Activated CD8-positive, alpha-beta memory T cell treated with anti-CD3 and anti-CD28 coated beads for 1 hour (primary cell): ENCODE measurements around the gene RCAN2.

Source experiments
- DNase-seq, 2 donors: peaks; one replicate each; pipeline ENCODE4 v3.0.0-alpha.2; 2020; ENCODE audit warnings: low read depth in 1 of 2; ENCODE audit errors: extremely low read depth in 1 of 2

The RCAN2 gene

DNA sequence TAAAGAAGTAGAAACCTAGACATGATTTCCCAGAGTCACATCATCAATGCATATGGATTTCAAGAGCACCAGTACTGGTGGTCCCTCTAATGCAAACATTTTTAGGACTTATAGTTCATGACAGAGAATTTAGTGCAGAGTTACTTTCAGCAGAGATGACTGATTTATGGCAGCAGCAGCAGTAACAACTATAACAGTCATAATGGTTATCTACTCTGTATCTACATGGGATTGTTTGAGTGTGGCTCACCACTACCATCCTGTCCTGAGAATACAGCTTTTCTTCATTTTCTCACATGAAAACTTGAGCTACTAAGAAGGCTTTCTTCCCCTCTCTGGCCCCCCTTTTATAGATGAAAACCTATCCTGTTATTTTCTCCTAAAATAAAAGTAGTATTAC lies 192.0 kb downstream of the RCAN2 start:
- no peak for DNase-seq

DNA sequence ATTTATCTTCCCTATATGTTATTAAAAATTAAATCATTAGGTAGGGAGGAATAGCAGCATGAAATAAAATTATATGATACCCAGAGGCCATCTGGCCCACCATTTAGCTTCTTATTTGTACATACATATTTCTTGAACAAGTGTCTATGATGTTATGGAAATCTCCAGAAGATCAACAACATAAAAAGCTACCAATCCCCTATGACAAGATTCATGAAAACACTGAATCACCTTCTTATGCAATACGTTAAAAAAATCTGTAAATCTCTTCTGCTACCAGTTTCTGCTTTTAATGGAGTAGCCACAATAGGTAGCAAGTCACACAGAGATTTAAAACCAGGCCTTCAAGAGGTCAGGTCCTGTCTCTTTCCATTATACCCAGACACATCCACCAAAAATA lies 194.7 kb downstream of the RCAN2 start:
- no peak for DNase-seq

DNA sequence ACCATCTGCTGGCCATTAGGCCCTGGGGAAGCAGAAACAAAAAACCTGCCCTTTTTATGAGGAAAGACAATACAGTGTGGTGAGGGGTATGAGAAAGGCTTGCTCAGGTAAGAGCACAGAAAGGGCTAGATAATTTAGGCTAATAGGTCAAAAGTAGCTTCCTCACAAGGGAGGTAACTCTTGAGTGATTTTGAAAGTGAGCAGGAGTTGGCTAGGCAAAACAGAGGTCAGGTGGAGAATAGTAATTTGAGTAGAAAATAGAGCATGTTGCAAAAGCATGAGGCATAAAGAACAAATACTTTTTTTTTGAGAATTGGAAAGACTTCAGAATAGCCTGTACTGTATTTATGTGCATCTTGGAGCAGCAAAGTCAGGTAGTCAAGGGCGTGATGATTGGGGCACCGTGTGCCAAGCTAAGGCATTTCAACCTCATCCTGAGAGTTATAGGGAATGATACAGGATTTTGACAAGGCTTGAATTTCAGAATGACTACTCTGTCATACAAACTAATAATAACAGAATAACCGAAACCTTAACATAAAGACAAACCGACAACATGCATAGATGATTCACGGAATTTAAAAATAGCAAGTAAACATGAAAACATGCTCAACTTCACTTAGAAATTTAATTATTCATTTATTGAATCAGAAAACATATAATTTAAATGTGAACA lies 197.5 kb downstream of the RCAN2 start:
- DNase-seq = no peak

DNA sequence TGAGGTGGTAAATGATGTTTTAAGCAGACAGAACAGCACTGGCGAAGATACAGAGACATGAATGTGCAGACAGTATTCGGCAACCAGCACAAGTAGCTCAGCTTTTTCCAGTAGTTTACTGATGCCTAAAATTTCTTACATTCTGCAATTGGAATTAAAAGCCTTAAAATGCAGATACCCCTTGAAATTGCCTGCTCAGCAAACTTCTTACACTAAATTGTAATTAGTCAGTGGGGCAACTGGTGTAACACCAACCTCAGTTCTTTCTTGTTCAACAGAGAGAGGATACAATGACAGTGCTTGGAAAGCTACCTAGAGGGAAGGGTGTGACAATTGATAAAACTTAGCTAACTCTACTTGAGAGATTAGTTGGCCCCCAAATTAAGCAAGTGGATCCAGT lies 199.4 kb downstream of the RCAN2 start:
- DNase-seq = no peak

DNA sequence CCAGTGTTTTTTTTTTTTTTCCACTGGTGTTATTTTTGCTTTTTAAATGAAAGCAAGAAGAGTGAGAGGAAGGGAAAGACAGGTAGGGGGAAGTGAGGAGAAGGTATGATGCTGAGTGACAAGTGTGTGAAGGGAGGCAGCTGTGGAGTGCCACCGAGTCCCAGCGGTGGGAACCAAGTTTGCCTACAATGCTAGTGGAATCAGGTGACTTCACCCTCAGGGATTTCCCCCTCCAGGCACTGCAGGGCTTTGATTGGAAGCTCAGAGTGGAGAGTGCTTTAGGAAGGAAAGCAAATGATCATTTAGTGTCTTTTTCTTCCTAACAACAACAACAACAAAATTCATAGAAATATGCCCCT lies 200.0 kb downstream of the RCAN2 start:
- no peak for DNase-seq

DNA sequence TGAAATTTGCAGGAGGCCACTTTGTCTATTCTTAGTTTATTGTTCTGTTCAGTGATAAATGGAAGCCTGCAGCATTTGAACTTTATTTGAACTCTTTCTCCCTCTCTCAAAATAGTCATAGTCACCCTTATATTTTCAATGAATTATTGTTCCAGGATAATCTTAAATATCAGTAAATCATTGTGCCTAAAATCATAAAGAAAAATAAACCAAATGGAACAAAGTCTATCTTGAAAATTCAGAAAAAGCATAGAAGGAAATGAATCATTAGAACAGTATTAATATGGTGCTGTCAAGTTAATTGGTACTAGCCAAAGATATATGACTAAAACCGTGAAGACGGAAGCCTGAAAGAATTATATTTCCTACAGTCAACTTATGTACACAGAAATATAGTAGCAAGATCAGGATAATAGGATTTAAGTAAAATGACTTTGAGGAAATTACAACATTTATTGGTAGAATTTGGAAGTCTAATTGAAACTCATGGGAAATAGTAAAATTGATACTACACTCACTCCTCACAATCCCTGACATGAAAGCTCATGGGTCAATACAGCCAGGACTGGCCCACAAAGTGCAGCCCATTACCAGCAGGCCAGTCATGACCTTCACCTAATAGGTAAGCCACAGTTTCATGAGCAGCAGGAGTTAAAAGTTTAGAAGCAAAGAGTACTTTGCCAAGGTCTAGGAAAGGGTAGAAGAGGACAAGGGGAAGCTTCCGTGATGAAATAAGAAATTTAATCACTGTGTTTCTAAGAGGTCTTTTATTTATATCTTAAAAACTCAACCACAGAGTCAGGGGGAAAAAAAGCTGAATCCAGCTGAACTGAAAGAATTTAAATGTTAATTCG lies 200.6 kb downstream of the RCAN2 start:
- DNase-seq = no peak

DNA sequence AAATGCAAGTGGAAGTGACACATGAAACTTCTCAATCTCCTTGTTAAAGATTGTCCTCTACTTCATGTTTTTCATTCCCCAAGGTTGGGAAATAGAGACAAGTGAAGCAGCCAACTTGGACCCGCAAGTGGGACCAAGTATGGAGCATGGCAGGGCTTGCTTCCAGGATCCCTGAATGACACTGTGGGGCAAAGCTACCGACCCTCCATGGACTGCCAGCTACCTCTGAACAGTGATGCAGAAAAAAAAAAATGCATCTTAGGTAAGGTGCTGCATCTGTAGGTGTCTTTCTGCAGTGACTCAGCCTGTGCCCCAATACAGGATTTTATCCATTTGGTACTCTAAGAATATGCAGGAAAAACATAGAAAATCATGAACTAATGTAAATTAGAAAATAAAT lies 201.4 kb downstream of the RCAN2 start:
- no peak for DNase-seq

DNA sequence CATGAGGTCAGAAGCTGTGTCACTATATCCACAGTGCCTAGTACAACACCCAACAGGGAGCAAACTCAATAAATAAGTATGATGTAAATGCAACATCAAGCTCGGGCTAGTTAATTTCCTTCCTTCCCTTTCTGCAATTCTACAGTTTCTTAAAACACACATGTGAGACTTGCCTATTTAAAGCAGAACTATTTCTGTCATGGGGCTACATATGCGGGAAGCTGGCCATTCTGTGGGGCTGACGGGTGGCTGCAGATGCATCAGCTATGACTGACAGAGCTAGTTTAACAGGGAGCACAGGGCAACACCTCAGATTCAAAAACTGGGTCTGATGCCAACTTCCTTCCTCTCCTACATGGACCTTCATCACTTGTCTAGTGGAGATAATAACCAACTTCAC lies 202.4 kb downstream of the RCAN2 start:
- no peak for DNase-seq

DNA sequence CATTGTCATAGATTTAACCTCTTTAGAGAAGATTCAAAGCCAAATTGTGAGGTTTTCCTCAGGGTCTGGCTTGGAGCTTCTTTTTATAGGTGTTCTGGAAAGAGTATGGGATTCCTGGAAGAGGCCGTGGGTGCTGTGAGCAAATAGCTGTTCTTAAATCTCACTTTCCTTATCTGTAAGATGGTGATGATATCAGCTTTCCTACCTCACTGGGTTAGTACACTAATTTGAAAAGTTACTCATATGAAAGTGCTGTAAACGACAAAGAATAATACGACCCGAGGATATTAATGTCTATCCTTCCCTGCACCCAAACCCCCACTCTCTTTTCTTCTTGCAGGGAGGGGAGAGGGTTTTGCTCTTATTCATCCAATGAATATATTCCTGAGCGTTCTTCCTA lies 203.6 kb downstream of the RCAN2 start:
- no peak for DNase-seq

DNA sequence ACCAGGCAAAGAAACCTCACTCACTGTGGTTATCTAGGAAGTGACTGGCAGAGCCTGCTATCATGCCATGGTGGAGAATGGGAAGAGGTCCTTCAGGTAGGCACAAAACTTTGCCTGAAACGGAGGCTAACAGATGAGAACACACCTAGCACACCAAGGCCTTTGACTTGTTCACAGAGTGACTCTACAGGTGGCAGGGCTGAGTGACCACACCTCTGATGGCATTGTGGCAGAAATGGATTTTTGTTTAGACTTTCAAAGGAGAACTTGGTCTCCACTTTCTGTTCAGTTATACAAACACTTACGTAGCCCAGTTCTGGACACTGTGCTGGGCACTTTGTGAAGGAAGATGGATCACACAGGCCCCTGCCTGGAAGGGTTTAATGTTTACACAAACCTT lies 204.2 kb downstream of the RCAN2 start:
- no peak for DNase-seq

DNA sequence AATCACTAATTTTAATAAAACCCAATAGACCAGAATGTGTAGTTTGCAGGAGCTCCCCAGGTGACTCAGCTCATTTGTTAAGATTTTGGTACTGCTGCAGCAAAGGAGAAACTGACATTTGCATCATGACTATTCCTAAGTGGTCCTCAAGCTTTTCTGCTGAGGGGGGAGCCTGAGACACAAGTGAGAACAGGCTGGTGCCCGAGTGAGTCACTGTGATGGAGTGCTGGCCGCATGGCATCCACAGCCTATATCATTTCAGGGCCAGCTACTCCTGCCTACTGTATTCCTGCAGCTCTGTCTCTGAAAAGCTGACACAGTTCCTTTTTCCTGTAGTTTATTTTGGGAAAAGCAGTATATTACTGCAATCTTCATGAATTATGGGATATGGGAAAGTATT lies 206.8 kb downstream of the RCAN2 start:
- no peak for DNase-seq

DNA sequence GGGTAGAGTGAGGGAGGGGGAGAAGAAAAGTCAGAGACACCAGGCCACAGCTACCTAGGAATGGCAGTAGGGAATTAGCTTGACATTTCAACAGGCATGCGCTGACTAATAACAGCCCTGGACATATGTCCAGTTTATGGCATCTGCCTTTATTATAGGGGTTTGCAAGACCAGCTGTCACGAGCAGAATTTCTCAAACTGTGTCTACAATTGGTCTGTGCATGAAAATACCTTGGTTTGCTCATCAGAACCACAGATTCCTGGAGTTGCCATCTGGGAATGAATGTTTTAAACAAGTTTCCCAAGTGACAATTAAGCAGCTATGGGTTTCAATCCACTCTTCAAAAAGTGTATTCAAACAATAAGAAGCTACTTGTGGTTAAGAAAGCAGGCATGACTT lies 210.1 kb downstream of the RCAN2 start:
- no peak for DNase-seq

DNA sequence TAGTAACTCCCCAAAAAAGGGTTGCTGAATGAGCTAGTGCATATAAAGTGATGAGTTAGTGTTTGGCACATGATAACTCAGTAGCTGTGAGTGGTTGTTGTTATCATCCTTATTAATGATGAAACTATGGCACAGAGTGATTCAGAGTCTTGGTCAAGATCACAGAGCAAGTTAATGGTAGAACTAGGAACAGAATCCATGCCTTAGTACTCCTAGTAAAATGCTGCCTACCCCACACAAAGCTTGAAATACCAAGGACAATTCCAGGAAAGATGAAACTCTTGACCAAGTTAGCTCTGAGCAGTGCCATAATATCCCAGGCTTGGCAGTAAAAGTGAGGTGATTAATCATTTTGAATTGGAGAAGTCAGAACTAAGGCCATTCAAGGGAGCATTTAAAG lies 211.4 kb downstream of the RCAN2 start:
- no peak for DNase-seq

DNA sequence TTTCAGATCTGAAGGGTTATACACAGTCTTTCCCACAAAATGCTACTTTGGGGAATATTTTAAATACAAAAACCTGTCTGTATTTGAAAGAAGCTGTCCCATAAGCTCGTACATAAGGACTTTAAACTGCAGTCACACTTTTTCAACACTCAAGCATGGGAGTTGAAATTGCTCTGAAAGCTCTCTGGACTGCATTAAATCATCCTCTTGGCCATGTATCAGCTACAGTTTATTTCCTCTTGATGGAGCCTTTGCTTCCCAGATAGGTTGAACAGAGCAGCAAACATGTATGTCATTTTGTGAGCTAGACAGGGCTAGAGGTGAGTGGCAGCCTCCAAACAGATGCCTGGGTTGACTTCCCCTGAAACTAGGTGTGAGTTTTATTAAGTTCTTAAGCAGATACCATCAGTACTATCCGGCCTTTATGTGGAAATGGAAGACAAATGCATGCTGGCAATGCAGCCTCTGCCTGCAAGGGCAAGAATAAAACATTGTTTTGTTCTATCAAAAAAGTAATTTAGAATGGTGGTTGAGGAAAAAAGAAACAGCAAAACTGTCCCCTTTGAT lies 214.6 kb downstream of the RCAN2 start:
- DNase-seq = no peak

DNA sequence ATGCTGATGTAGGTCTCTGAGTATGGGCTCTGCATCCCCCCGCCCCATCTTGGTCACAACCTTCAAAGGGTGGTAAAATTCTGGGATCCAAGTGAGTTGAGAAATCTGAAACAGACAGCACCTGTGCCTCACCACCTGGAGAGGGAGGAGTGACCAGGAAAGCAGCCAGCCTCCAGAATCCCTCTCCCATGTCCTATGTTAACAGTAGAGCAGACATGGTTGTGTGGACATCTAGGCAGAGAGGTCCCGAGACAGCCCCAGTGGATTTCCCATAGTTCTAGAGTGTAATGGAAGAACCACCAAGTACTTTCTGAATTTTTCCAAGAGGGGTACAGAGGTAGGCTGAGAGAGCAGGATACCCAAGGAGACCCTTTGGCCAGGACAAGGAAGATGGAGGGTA lies 216.7 kb downstream of the RCAN2 start:
- no peak for DNase-seq

DNA sequence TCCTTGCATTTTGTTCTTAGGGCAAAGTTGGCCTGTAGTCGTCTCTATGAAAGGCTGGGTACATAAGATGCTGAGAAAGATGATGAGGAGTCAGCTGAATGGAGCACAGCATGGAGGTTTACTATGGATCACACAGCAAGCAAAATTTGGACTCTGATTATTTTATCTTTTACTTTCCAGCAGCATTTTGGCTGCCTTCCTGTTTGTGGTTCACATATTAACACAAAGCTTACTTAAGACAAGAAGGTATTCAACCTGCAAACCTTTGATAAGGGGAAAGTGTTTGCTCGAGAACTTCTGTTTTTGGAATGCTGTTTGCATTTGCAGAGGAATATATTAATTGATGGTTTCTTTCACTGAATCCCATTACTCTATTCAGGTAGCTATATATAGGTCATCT lies 217.3 kb downstream of the RCAN2 start:
- DNase-seq = no peak

DNA sequence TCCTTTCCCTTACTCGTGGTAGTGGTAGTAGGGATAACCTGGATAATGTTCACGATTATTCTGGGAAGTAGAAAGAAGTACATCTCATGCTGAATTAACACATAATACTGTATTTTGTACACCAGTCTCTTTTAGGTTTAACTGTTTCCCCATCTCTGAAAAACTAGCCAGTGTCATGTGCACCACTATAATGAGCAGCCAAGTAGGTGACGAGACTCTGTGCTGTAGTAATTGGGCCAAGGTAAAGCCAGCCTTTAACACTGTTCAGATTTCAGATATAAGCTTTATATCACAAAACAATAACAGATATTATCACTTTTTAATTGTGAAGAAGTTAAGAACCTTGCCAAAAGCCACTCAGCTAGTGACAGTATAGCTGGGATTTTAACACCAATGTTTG lies 219.5 kb downstream of the RCAN2 start:
- no peak for DNase-seq

DNA sequence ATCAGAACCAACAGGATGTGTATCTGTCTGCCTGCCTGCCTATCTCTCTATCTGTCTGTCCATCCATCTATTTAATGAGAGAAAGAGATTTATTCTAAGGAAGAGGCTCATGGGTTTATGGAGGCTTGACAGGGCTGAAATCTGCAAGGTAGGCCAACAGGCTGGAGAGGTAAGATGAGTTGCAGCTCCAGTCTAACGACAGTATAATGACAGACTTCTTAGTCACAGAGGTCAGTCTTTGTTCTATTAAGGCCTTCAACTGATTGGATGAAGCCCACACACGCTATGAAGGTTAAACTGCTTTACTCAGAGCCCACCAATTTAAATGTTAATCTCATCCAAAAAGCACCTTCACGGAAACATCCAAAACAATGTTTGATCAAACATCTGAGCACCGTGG lies 220.1 kb downstream of the RCAN2 start:
- DNase-seq = no peak

DNA sequence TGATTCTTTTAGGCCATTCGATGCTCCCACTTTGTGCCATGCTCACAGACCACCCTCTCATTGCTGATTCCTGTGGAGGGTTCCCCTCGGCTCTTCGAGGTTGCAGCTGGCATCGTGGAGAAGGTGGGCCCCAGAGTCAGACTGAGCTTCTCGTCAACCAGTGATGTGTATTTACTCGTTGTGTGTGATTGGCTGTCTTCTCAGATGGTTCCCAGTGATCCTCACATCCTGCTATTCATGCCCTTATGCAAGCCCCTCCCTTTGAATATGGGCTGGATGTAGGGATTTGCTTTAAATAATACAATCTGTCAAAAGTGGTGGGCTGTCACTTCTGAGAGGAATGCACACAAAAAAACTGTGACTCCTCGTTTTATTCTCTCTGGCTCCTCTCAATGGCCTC lies 220.9 kb downstream of the RCAN2 start:
- DNase-seq = no peak

DNA sequence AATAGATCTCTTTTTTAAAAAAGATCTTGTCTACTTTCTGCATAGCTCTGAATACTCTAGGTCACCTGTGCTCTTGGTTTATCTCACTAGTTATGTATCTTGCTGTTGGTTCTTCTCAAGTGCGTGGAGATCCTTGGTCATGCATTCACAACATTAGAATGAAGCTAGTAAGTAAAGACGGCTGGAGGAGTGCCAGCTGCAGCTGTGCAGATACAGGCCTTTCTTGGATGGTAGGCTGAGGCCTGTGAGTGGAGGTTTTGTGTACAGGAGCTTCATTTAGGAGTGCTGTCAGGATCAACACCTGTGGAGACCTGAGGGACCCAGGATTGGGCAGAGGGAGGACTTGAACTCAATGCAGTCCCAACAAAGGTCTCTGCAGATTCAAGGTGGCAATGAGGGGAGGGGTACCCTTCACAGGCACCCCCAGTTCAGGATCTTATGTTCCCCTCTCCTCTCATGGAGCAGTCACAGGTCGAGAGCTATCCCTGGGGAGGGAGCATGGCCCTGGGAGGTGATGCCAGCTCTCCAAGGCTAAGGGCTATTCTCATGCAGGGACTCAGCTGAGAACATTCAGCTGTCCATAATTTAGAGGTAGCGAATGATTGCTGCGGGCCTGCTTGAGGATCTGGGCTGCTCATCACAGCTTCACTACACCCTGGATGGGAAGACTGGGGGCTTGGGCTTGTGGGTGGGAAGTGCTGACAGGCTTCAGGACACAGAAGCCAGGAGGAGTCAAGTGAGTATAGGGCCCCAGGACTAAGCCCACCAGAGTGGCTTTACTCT lies 221.6 kb downstream of the RCAN2 start:
- DNase-seq = no peak

DNA sequence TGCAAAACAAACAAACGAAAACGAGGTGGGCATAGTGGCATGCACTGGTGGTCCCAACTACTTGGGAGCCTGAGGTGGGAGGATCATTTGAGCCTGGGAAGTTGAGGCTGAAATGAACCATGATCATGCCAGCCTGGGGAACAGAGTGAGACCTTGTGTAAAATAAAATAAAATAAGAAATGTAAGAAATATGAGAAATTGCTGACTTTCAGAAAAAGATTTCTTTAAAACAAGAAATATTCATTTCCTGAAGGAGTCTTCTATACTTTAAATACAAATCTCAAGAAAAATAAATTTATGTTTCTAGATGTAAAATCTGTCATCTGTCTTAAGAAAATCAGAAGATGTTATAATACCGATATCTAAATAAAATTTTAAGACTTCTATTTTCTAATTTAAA lies 223.7 kb downstream of the RCAN2 start:
- no peak for DNase-seq

DNA sequence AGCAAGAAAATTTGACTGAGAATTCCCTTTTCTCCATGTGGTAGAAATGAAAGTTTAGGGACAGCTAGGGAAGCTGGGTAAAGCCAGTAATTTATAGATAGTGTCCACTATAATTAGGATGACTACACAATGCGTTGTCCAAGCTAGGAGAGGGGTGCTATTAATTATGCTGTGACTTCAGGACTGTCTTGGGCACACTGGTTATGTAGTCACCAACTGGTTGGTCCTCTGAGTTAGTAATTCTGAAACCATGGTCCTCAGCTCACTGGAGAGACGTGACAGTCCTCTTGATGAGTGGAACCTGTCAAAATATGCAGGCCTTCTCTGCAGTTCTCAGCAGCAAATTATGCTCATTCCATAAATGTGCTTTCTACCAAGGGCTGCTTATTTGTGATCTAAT lies 225.9 kb downstream of the RCAN2 start:
- no peak for DNase-seq
